ENCODE results near the gene ASMTL.

DNA sequence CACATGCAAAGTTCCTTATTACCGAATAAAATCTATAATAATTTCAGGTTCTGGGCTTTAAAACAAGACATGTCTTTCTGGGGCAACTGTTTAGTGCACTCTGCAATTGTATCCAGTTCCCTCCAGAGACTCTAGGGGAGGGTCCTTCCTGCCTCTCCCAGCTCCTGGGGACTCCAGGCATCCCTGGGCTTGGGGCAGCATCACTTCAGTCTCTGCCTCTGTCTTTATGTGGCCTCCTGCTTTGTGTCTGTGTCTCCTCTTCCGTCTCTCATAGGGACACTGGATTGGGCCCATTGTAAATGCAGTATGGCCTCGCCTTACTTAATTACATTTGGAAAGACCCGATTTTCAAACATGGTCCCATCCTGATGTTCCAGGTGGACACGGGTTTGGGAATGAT is 10.9 kb upstream of the ASMTL start:
- no peak for TF ChIP-seq POLR2A (IDR thresholded peaks at IDR 0.05)
- TF ChIP-seq, protein P1, sequence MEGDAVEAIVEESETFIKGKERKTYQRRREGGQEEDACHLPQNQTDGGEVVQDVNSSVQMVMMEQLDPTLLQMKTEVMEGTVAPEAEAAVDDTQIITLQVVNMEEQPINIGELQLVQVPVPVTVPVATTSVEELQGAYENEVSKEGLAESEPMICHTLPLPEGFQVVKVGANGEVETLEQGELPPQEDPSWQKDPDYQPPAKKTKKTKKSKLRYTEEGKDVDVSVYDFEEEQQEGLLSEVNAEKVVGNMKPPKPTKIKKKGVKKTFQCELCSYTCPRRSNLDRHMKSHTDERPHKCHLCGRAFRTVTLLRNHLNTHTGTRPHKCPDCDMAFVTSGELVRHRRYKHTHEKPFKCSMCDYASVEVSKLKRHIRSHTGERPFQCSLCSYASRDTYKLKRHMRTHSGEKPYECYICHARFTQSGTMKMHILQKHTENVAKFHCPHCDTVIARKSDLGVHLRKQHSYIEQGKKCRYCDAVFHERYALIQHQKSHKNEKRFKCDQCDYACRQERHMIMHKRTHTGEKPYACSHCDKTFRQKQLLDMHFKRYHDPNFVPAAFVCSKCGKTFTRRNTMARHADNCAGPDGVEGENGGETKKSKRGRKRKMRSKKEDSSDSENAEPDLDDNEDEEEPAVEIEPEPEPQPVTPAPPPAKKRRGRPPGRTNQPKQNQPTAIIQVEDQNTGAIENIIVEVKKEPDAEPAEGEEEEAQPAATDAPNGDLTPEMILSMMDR (IDR thresholded peaks at IDR 0.05), result no peak
- no peak for TF ChIP-seq POLR2AphosphoS5 (IDR thresholded peaks at IDR 0.05)
